Stomach (tissue), 9 donors: ENCODE data around the gene MAMLD1. TPM values are rescaled to one million over a fixed set of nuclear protein-coding genes. Genes with fewer than 3 reads are reported as not detected.
A peak's percentile ranks its signal among the peaks of the same experiment; 100 is the strongest.

Experiments used
- DNase-seq, 2 donors: peaks; one replicate each; pipeline versions ENCODE4 v3.0.0 to v3.0.0-alpha.2; 2013 to 2019
- H3K27ac ChIP-seq, 5 donors: fragments of 200-600 bp in 4 of 5; sonication (generic) in 4 of 5; one replicate each; pipeline ENCODE4 v1.5.1; 2013 to 2019; ENCODE audit warnings: mild to moderate bottlenecking in 1 of 5, moderate library complexity in 1 of 5
- H3K27me3 ChIP-seq, 3 donors: fragments of 200-600 bp; sonication (generic); one replicate each; pipeline ENCODE4 v1.5.1; 2017 to 2019; ENCODE audit warnings: mixed run types in 1 of 3
- H3K36me3 ChIP-seq, 4 donors: fragments of 200-600 bp; sonication (generic); 1 replicate in 3 of 4; 2 replicates in 1 of 4; pipeline ENCODE4 v1.5.1; 2016 to 2019
- H3K4me1 ChIP-seq, 4 donors: fragments of 200-600 bp; sonication (generic); one replicate each; pipeline ENCODE4 v1.5.1; 2016 to 2019
- H3K4me3 ChIP-seq, 4 donors: fragments of 200-600 bp; sonication (generic) in 3 of 4; one replicate each; pipeline ENCODE4 v1.5.1; 2016 to 2019; ENCODE audit warnings: mild to moderate bottlenecking in 1 of 4
- H3K9me3 ChIP-seq, 4 donors: fragments of 200-600 bp; sonication (generic); one replicate each; pipeline ENCODE4 v1.5.1; 2016 to 2019
- CTCF ChIP-seq, 7 experiments: fragments of 450-650 bp in 4 of 7; fragments of 200-600 bp in 3 of 7; sonication (generic) in 3 of 7; IDR thresholded peaks; one replicate each; pipeline ENCODE4 v1.5.1; 2016 to 2019; ENCODE audit warnings: antibody characterized with exemption in 7 of 7, control low read depth in 2 of 7, mild to moderate bottlenecking in 1 of 7
- EP300 ChIP-seq: sonication (generic); formaldehyde crosslinking; IDR thresholded peaks from one replicate; pipeline ENCODE4 v1.6.1; 2017; ENCODE audit warnings: antibody characterized with exemption
- POLR2A ChIP-seq, 4 donors: fragments of 450-650 bp; IDR thresholded peaks; one replicate each; pipeline ENCODE4 v1.6.1; 2016; ENCODE audit warnings: antibody characterized with exemption in 4 of 4, control low read depth in 2 of 4, mild to moderate bottlenecking in 1 of 4, moderate library complexity in 1 of 4
- POLR2AphosphoS5 ChIP-seq, 3 donors: sonication (generic); formaldehyde crosslinking; IDR thresholded peaks; one replicate each; pipeline ENCODE4 v1.6.1; 2016; ENCODE audit warnings: antibody characterized with exemption in 3 of 3
- WGBS, 5 donors: extraction: QIAGEN DNeasy Blood & Tissue Kit in 3 of 5; methylation state at CpG; one replicate each; pipeline versions ENCODE4 v1.1.5 to v1.1.7; 2013 to 2018; 5-methylcytosine and 5-hydroxymethylcytosine counted together
- intact Hi-C: fragments of 100-400 bp; cut with DNase I; formaldehyde crosslinking; loops from one replicate; pipeline ENCODE4 v1.15.1; 2023; ENCODE audit warnings: low total_unique reads
- polyA plus RNA-seq, 3 donors: library from polyadenylated mRNA; stranded (reverse); fragments of 200-250 nt; gene quantifications; one replicate each; pipeline ENCODE4 v1.2.3, GENCODE V29; 2013
- total RNA-seq, 5 donors: library from RNA; depleted of rRNA; stranded (reverse); fragments of >200 nt; gene quantifications; one replicate each; pipeline versions ENCODE4 v1.1.0 to v1.2.3, GENCODE V29; 2014 to 2016
- donor health status: healthy with polysubstance abuse.
- donor health status: Bipolar disorder and iron deficiency.
- donor health status: healthy.

MAMLD1 gene
- total and polyA plus RNA-seq, 8 donors, result 0.73 to 6.4 (median 1.7) TPM; not detected in 1

GRCh38 chrX:150405576-150405975, 42.5 kb downstream of the MAMLD1 start:
- Histone ChIP-seq H3K4me3 (no peak overlapping the region), H3K36me3 (no peaks in the 10 kb centered on the region), H3K9me3 (no peaks in the 10 kb centered on the region), H3K27ac (no peak overlapping the region), H3K27me3 (no peaks in the 10 kb centered on the region), H3K4me1 (no peaks in the 10 kb centered on the region)
- intact Hi-C loops, result no loop called here
- DNase-seq, result peak in 1 of 2 donors; percentile 12
- no peak for TF ChIP-seq POLR2AphosphoS5 (IDR thresholded peaks at IDR 0.05)
- TF ChIP-seq CTCF (IDR thresholded peaks at IDR 0.05), result peak in 1 of 7 experiments; percentile 11
- WGBS, 5 donors, result 45 to 71% (median 65%) methylated on average over 3 to 4 of the region's 4 CpGs

- Histone ChIP-seq H3K9me3 (no peaks in the 10 kb centered on the region), H3K27me3 (no peaks in the 10 kb centered on the region)
- WGBS, 5 donors, result 72 to 97% (median 83%) methylated on average over 4 to 6 of the region's 6 CpGs
Measured at GRCh38 chrX:150406596-150406995, 43.5 kb downstream of the MAMLD1 start.

GRCh38 chrX:150408007-150408406, 44.9 kb downstream of the MAMLD1 start:
- Histone ChIP-seq H3K27ac (no peak overlapping the region), H3K4me3 (no peak overlapping the region), H3K27me3 (no peaks in the 10 kb centered on the region), H3K4me1 (no peaks in the 10 kb centered on the region), H3K36me3 (no peaks in the 10 kb centered on the region), H3K9me3 (no peaks in the 10 kb centered on the region)
- DNase-seq, result no peak
- intact Hi-C loops, result no loop called here
- TF ChIP-seq POLR2A (IDR thresholded peaks at IDR 0.05) (no peak), POLR2AphosphoS5 (IDR thresholded peaks at IDR 0.05) (no peak), EP300 (no peak), CTCF (IDR thresholded peaks at IDR 0.05) (no peak)
- 70 to 84% (median 81%) methylated on average over 5 of the region's 5 CpGs for WGBS, 5 donors

More at GRCh38 chrX:150406596-150406995, 43.5 kb downstream of the MAMLD1 start:
- Histone ChIP-seq H3K27ac (no peak overlapping the region), H3K4me1 (no peaks in the 10 kb centered on the region), H3K36me3 (no peaks in the 10 kb centered on the region), H3K4me3 (no peak overlapping the region)
- DNase-seq, result no peak
- no peak for TF ChIP-seq POLR2AphosphoS5 (IDR thresholded peaks at IDR 0.05)
- no peak for TF ChIP-seq CTCF (IDR thresholded peaks at IDR 0.05)
- TF ChIP-seq POLR2A (IDR thresholded peaks at IDR 0.05), result no peak
- no peak for TF ChIP-seq EP300
- intact Hi-C loops, result no loop called here

- intact Hi-C loops, result no loop called here
- Histone ChIP-seq H3K4me3 (no peak overlapping the region), H3K36me3 (no peaks in the 10 kb centered on the region), H3K4me1 (no peaks in the 10 kb centered on the region), H3K9me3 (no peaks in the 10 kb centered on the region), H3K27ac (no peak overlapping the region), H3K27me3 (no peaks in the 10 kb centered on the region)
- DNase-seq, result no peak
- 56 to 96% (median 76%) methylated on average over 2 of the region's 2 CpGs for WGBS, 5 donors
- TF ChIP-seq POLR2AphosphoS5 (IDR thresholded peaks at IDR 0.05), result no peak
- no peak for TF ChIP-seq POLR2A (IDR thresholded peaks at IDR 0.05)
- TF ChIP-seq CTCF (IDR thresholded peaks at IDR 0.05), result no peak
- TF ChIP-seq EP300, result no peak
Measured at GRCh38 chrX:150408561-150408960, 45.4 kb downstream of the MAMLD1 start.
